ENCODE measurements around the gene CADPS.

GRCh38 chr3:62749657-62750056 lies 125.6 kb downstream of the CADPS start:
- TF ChIP-seq NFYB (CRISPR knock-in tag; conservative IDR thresholded peaks at IDR 0.05; ENCODE audit: low read depth) (no peak), SP1 (CRISPR knock-in tag; conservative IDR thresholded peaks at IDR 0.05) (no peak), E2F1 (CRISPR knock-in tag; IDR thresholded peaks at IDR 0.05) (no peak), E2F5 (CRISPR knock-in tag; IDR thresholded peaks at IDR 0.05) (no peak), JAZF1 (CRISPR knock-in tag; IDR thresholded peaks at IDR 0.05) (no peak), NR2C2 (CRISPR knock-in tag; IDR thresholded peaks at IDR 0.05) (no peak)
- TF ChIP-seq, protein P1, sequence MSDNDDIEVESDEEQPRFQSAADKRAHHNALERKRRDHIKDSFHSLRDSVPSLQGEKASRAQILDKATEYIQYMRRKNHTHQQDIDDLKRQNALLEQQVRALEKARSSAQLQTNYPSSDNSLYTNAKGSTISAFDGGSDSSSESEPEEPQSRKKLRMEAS (CRISPR knock-in tag; IDR thresholded peaks at IDR 0.05) = no peak
- TF ChIP-seq, protein P2, sequence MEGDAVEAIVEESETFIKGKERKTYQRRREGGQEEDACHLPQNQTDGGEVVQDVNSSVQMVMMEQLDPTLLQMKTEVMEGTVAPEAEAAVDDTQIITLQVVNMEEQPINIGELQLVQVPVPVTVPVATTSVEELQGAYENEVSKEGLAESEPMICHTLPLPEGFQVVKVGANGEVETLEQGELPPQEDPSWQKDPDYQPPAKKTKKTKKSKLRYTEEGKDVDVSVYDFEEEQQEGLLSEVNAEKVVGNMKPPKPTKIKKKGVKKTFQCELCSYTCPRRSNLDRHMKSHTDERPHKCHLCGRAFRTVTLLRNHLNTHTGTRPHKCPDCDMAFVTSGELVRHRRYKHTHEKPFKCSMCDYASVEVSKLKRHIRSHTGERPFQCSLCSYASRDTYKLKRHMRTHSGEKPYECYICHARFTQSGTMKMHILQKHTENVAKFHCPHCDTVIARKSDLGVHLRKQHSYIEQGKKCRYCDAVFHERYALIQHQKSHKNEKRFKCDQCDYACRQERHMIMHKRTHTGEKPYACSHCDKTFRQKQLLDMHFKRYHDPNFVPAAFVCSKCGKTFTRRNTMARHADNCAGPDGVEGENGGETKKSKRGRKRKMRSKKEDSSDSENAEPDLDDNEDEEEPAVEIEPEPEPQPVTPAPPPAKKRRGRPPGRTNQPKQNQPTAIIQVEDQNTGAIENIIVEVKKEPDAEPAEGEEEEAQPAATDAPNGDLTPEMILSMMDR (IDR thresholded peaks at IDR 0.05) = no peak
- TF ChIP-seq, protein P3, sequence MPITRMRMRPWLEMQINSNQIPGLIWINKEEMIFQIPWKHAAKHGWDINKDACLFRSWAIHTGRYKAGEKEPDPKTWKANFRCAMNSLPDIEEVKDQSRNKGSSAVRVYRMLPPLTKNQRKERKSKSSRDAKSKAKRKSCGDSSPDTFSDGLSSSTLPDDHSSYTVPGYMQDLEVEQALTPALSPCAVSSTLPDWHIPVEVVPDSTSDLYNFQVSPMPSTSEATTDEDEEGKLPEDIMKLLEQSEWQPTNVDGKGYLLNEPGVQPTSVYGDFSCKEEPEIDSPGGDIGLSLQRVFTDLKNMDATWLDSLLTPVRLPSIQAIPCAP (CRISPR knock-in tag; IDR thresholded peaks at IDR 0.05) = no peak
